Spleen (tissue), 11 donors: Measurements from ENCODE around the gene FAM83B. TPM values are rescaled to one million over a fixed set of nuclear protein-coding genes. Genes with fewer than 3 reads are reported as not detected.

Experiments used
- DNase-seq: peaks from one replicate; pipeline ENCODE4 v3.0.0-alpha.2; 2020
- H3K27ac ChIP-seq, 8 donors: fragments of 200-600 bp; sonication (generic) in 7 of 8; 1 replicate in 4 of 8; 2 replicates in 4 of 8; pipeline versions ENCODE4 v1.5.0 to v1.8.0; 2016 to 2021; ENCODE audit warnings: inconsistent platforms in 4 of 8, mild to moderate bottlenecking in 4 of 8, moderate library complexity in 1 of 8
- H3K27me3 ChIP-seq, 7 donors: fragments of 200-600 bp; sonication (generic) in 6 of 7; replicated peaks in 1 of 7; 1 replicate in 4 of 7; 2 replicates in 3 of 7; pipeline versions ENCODE4 v1.5.0 to v1.8.0; 2016 to 2021; ENCODE audit warnings: inconsistent platforms in 3 of 7, mild to moderate bottlenecking in 1 of 7
- H3K36me3 ChIP-seq, 6 donors: fragments of 200-600 bp; sonication (generic) in 5 of 6; 1 replicate in 4 of 6; 2 replicates in 2 of 6; pipeline versions ENCODE4 v1.5.0 to v1.8.0; 2016 to 2021; ENCODE audit warnings: inconsistent platforms in 2 of 6
- H3K4me1 ChIP-seq, 6 donors: fragments of 200-600 bp; sonication (generic) in 5 of 6; 1 replicate in 3 of 6; 2 replicates in 3 of 6; pipeline versions ENCODE4 v1.5.0 to v1.8.0; 2016 to 2021; ENCODE audit warnings: inconsistent platforms in 3 of 6
- H3K4me3 ChIP-seq, 8 donors: fragments of 200-600 bp; sonication (generic) in 7 of 8; 1 replicate in 4 of 8; 2 replicates in 4 of 8; pipeline versions ENCODE4 v1.5.0 to v1.8.0; 2016 to 2021; ENCODE audit warnings: inconsistent platforms in 4 of 8, mild to moderate bottlenecking in 4 of 8, moderate library complexity in 2 of 8
- H3K9me3 ChIP-seq, 8 donors: fragments of 200-600 bp; sonication (generic) in 7 of 8; 1 replicate in 4 of 8; 2 replicates in 4 of 8; pipeline versions ENCODE4 v1.5.0 to v1.8.0; 2016 to 2021; ENCODE audit warnings: inconsistent platforms in 4 of 8
- CTCF ChIP-seq, 11 experiments: fragments of 200-600 bp in 7 of 11; fragments of 450-650 bp in 4 of 11; sonication (generic) in 4 of 11; IDR thresholded peaks in 8 of 11; conservative IDR thresholded peaks in 3 of 11; 1 replicate in 7 of 11; 2 replicates in 4 of 11; pipeline versions ENCODE4 v1.4.0 to v1.8.0; 2016 to 2021; ENCODE audit warnings: antibody characterized with exemption in 11 of 11, inconsistent platforms in 4 of 11, mild to moderate bottlenecking in 1 of 11
- POLR2A ChIP-seq, 3 donors: fragments of 450-650 bp; IDR thresholded peaks; one replicate each; pipeline ENCODE4 v1.5.1; 2017; ENCODE audit warnings: antibody characterized with exemption in 3 of 3, mild to moderate bottlenecking in 1 of 3
- POLR2AphosphoS5 ChIP-seq, 3 donors: sonication (generic); formaldehyde crosslinking; IDR thresholded peaks; one replicate each; pipeline ENCODE4 v1.5.1; 2017; ENCODE audit warnings: antibody characterized with exemption in 3 of 3
- WGBS, 5 donors: extraction: QIAGEN DNeasy Blood & Tissue Kit in 3 of 5; methylation state at CpG; one replicate each; pipeline versions ENCODE4 v1.1.5 to v1.1.7; 2013 to 2018; 5-methylcytosine and 5-hydroxymethylcytosine counted together
- intact Hi-C: fragments of 100-400 bp; cut with DNase I; formaldehyde crosslinking; loops from one replicate; pipeline ENCODE4 v1.15.0; 2023; ENCODE audit warnings: low total_unique reads
- polyA plus RNA-seq, 3 donors: library from polyadenylated mRNA; stranded (reverse); fragments of 200-250 nt; gene quantifications; one replicate each; pipeline ENCODE4 v1.2.1, GENCODE V29; 2013
- total RNA-seq, 7 donors: library from RNA; depleted of rRNA in 3 of 7; stranded (reverse); fragments of >200 nt in 3 of 7; fragmentation: NEBNext Ultra II Directional in 4 of 7; extraction: Animal tissue kit (Norgen Biotek cat#: 25700) in 4 of 7; gene quantifications; one replicate each; pipeline versions ENCODE4 v1.1.0 to v1.2.1, GENCODE V29; 2016 to 2021
- donor health status: healthy with polysubstance abuse.
- donor health status: DM: no; HTN: no; CAD: no; lungs with moderate emphysema.
- donor health status: DM: no; HTN: no; CAD: no.
- donor health status: Bipolar disorder and iron deficiency.
- donor health status: healthy.
- donor health status: DM: no; HTN: no; CAD: no.
- donor health status: DM: yes; HTN: yes; CAD: no.

The FAM83B gene
- total and polyA plus RNA-seq, 10 donors: not detected

GRCh38 chr6:54801669-54802068 is 44.9 kb upstream of the FAM83B start:
- H3K36me3 ChIP-seq: no peaks in the 10 kb centered on the region
- TF ChIP-seq CTCF (IDR thresholded peaks at IDR 0.05 in 8 of 11, conservative IDR thresholded peaks at IDR 0.05 in 3 of 11) (no peak), POLR2AphosphoS5 (IDR thresholded peaks at IDR 0.05) (no peak), POLR2A (IDR thresholded peaks at IDR 0.05) (no peak)
- H3K27me3 ChIP-seq: no peaks in the 10 kb centered on the region
- 90 to 100% (median 93%) methylated on average over 1 of the region's 1 CpG for WGBS, 5 donors
- intact Hi-C loops: no loop called here
- no peak for DNase-seq
- H3K9me3 ChIP-seq: peaks cover 0 to 11% (median 4%) of the 10 kb centered on the region in 8 donors
- no peak overlapping the region for H3K4me3 ChIP-seq
- no peak overlapping the region for H3K27ac ChIP-seq
- no peaks in the 10 kb centered on the region for H3K4me1 ChIP-seq

GRCh38 chr6:54802775-54803634 is 43.6 kb upstream of the FAM83B start:
- 57 to 70% (median 64%) methylated on average over 5 of the region's 5 CpGs for WGBS, 5 donors
- Histone ChIP-seq H3K27ac (no peak overlapping the region), H3K4me1 (no peaks in the 10 kb centered on the region), H3K36me3 (no peaks in the 10 kb centered on the region), H3K4me3 (no peak overlapping the region), H3K27me3 (no peaks in the 10 kb centered on the region), H3K9me3 (no peaks in the 10 kb centered on the region)
- DNase-seq: no peak
- TF ChIP-seq POLR2A (IDR thresholded peaks at IDR 0.05) (no peak), CTCF (IDR thresholded peaks at IDR 0.05 in 8 of 11, conservative IDR thresholded peaks at IDR 0.05 in 3 of 11) (no peak), POLR2AphosphoS5 (IDR thresholded peaks at IDR 0.05) (no peak)
- intact Hi-C loops: no loop called here

- DNase-seq: no peak
Measured at GRCh38 chr6:54805077-54805476, 41.5 kb upstream of the FAM83B start.

More at GRCh38 chr6:54805077-54805476, 41.5 kb upstream of the FAM83B start:
- peaks cover 0 to 3% (median 0%) of the 10 kb centered on the region in 8 donors for H3K9me3 ChIP-seq
- no peaks in the 10 kb centered on the region for H3K27me3 ChIP-seq
- no peaks in the 10 kb centered on the region for H3K36me3 ChIP-seq
- WGBS, 5 donors: 60 to 78% (median 73%) methylated on average over 1 of the region's 1 CpG
- no peak overlapping the region for H3K4me3 ChIP-seq
- H3K27ac ChIP-seq: no peak overlapping the region
- H3K4me1 ChIP-seq: no peaks in the 10 kb centered on the region
- TF ChIP-seq POLR2AphosphoS5 (IDR thresholded peaks at IDR 0.05) (no peak), CTCF (IDR thresholded peaks at IDR 0.05 in 8 of 11, conservative IDR thresholded peaks at IDR 0.05 in 3 of 11) (no peak), POLR2A (IDR thresholded peaks at IDR 0.05) (no peak)
- intact Hi-C loops: no loop called here
